ENCODE results near the gene ULK3.

- TF ChIP-seq CTCF (IDR thresholded peaks at IDR 0.05) (no peak), POLR2A (IDR thresholded peaks at IDR 0.05) (no peak)
These were observed 35.3 kb upstream of the ULK3 start for GRCh38 chr15:74878273-74878672.
